Anterior cingulate cortex (tissue), 58 donors: ENCODE data around the gene LCP1.
A peak's percentile ranks its signal among the peaks of the same experiment; 100 is the strongest.

Experiments used
- DNase-seq, 58 donors: peaks; one replicate each; lab custom pipeline; 2025; lab: John Stamatoyannopoulos, UW

The LCP1 gene

DNA sequence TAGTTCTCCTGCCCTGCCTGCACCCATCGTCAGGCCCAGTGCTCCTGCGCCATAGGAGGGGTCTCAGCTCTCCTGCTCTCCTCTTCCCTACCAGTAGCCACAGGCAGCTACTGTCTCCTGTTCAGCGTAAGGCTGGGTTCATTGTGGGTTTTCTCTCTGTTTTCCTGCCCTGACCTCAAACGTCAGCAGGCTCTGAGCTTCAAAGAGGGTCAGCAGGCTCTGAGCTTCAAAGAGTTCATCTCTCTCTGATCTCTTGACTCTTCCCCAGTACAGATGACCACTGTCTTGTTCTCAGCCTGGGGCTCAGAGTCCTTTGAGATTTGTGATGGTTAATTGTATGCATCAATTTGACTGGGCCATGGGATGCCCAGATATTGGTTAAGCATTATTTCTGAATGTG, 72.5 kb downstream of the LCP1 start:
- no peak for DNase-seq

DNA sequence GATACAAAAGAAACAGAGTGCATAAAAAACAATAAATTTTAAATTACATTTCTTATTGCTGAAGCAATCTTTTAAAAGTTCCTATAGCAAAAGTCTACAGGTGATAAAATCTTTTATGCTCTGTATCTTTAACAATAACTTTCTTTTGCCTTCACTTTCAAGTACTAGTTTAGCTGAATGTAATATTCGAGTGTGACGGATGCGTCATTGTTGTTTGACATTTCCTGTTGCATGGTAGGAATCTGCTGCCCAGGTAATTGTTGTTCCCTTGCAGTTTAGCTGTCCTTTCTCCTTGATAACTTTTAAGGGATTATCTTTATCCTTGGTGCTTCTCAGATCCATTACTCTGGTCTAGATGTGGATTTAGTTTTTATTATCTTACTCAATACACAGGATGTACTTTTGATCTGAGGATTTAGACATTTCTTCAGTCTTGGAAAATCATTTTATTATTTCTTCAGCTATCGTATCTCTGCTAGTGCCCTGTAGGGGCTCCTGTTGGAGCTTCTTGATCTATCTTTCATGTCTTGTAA, 75.1 kb downstream of the LCP1 start:
- DNase-seq, result no peak

DNA sequence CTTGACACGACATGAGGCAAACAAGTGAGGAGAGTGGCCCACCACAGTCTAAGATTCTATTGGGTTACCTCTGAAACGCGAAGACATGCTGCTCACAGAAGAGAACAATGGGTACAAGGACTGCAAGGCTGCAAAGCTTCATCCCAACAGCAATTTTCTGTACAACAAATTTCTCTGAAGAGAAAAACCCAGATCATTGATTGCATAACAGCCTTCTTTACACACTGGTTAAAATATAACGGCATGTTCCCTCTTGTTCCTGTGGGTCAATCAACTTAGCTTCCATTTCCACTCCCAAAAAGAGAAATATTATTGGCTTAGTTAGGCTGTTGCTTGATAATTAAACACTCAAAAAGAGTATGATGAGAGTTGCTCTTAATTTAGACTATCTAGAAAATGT, 77.1 kb downstream of the LCP1 start, which contains the start of gene CPB2:
Gene CPB2, minus strand, starts transcription at position 166 of the 400 bp plus-strand sequence. Its CDS starts 24 bp downstream, at position 142.
- no peak for DNase-seq

DNA sequence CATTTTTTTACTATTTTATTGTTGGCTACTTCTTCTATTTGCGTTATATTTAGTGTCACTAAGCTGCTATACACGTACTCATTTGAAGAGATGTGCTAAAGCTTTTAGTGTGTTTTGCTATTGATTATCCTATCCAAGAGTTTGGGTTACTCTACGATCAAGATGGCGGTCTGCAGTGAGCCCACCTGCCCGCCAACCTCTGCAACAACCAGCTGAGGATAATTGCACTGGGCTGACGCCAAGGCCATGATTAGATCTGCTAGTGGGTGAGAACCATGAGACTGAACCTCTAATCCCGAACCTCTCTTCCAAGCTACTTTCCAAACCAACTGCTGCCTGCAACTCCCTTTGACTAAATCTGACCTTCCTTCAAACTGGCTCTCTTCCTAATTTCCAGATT, 78.9 kb downstream of the LCP1 start:
- DNase-seq, result no peak

DNA sequence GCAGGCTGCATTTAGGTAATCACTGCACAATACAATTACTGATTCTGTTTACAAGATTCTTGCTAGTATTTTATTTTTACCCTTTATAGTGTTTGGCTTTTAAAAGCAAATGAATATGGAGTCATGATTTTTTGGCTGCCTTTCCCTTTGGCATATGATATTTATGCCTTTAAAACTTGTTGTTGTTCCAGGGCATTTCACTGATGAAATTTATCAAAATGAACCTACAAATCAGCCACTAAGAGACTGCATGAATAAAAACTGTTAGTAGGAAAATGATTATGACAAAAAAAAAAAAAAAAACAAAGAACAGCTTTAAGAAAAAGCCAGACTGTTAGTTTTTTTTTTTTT, 79.7 kb downstream of the LCP1 start:
- DNase-seq, result no peak

DNA sequence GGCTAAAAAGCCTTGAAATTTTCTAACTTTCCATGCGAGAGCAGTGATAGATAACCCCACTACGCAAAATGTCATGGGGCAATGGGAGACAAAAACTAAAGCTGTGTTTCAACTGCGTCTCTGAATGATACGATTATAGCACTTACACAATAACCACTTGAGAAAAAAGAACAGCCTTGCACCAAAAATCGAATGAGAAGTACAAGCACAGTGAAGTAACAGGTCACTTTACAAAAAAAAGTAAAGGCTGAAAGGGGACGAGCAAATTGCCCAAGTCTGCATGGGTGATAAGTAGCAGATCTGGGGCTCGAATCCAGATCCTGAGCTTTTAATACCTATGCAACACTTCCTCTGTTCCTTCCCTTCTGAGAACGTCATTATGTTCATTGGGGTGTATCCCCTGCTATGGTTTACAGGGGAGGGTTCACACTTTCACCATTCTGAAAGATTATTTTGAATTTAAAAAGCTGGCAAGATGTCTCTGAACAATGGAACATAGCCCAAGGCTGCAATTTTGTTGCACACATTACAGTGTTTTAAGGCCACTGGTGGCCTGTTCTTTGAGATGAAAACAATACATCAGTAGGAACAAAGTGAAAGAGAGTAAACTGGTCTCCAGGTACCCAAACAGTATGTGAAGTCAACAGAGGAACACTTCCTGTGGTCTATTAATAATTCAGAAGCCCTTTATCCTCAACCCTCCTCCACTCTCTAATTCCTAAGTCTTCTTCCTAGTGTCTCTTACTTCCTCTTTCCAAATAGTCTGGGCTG, 80.3 kb downstream of the LCP1 start:
- DNase-seq, result no peak

DNA sequence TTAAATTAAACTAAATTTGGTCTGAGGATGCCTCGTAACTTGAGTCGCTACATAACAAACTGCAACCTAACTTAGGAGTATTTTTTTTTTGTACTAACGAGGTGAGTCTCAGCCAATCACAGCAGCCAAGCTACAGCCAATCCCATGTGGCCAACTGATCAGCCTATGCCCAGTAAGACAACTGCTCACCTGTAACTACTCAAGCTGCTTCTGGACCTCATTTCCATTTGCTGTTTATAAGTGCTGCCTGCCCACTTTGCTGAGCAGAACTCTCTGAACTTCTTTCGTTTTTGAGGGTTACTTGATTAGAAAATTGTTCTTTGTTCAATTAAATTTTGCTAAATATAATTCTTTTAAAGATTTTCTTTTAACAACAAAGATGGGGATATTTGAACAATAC, 81.0 kb downstream of the LCP1 start:
- no peak for DNase-seq

DNA sequence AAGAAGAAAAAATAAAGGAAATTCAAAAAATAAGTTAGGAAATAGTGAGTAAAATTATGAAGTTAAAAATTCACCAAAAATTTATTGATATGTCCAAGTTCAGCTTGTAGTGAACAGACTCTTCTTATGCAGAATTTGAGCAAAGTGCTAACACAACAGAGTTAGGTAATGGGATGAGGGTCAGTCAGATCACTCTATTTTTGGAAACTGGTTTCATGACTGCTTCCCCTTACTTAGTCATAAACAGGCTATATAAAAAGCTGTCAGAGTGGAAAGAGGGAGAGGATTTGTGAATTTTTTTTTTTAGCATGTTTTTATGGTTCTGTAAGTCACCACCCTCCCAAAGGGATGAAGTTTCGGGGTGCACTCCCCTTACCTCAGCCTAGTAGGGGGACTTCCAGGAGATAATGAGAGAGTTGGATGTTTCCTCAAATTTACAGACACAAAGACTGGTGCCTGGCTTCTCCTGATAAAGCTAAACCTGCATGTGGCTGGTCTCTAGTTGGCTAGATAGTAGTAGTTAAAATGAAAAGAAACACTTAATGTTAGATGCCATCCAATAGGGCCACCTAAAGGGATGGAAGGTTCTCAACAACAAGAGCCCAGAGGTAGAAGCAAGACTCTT, 81.7 kb downstream of the LCP1 start:
- no peak for DNase-seq

DNA sequence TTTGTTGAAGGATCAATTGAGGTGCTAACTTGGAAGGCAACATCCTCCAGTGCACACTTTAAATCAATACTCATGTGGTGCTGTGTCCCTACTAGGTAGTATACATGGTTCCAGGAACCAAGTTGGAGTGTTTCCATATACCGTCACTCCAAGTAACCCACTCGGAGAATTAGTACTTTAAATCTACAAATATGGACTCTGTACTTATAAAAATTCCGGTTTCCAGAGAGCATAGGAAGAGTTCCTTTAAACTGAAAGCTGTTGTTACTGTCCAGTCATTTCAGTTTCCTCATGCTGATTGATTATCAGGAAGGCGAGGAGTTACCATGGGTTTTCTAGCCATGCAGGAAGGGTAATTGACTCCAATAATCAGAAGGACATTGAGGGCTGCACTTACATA, 84.3 kb downstream of the LCP1 start:
- no peak for DNase-seq

DNA sequence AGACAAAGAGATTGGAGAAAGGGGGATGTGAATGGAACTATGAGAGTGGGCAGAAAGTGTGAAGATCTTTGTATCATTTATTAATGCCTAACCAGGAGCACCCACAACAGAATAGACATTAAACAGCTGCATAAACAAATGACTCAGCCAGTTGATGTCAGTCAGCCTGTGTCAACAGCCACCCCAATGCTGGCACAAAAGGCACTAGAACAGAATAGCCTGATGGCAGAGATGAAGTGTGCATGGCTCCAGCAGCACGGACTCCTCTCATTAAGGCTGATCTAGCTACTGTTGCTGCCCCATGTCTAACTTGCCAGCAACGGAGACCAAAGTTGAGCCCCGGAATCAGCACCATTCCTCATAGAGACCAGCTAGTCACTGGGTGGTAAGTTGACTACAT, 85.0 kb downstream of the LCP1 start:
- peak in 28 of 58 donors; percentile 1 to 68 (median 37) for DNase-seq

DNA sequence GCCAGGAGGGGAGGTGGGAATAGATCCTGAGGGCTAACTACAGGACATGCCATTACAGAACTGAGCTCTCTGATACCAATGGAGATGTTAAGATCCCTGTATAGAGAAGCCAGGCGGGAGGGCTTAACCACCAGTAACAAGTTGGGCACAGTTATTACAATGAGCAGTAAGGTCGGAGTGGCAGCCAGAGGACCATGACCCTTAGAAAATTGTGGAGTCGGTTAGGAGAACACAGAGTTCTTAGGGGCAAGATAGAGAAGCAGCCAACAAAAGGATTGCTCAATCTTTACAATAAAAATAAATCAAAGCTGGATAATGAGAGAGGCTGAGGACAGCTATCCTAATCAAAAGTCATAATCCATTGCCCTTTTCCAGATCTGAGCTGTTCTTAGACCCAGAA, 87.5 kb downstream of the LCP1 start:
- no peak for DNase-seq

DNA sequence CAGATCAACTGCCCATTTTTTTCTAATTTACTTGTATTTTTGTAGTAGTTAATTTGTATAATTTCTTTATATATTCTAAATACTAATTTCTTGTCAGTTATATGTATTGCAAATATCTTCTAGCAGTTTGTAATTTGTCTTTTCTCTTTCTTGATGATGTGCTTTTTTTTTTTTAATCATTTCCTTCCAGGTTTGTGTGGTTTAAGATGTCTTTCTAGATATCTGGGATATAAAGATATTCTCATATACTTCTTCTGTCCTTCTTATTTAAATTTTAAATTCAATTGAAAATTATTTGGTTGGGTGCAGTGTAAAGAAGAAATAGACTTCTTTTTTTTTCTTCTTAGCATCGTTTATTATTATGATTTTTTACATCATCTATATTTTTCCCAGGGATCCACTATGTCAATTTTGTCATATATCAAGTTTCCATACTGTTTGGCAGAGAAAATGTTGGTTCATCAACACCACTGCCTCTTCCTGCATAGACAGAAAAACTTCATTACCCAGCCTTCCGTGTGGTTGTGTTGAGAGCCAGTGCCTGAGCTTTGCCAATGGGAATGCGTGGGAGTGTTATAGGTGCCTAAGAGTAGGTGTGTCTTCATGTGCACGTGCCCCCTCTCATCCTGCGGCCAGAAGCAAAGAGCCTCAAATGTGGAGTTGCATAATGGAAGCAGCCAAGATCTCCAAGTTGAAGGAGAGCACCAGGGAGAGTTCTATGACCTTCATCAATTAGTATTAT, 93.0 kb downstream of the LCP1 start:
- DNase-seq, result no peak

DNA sequence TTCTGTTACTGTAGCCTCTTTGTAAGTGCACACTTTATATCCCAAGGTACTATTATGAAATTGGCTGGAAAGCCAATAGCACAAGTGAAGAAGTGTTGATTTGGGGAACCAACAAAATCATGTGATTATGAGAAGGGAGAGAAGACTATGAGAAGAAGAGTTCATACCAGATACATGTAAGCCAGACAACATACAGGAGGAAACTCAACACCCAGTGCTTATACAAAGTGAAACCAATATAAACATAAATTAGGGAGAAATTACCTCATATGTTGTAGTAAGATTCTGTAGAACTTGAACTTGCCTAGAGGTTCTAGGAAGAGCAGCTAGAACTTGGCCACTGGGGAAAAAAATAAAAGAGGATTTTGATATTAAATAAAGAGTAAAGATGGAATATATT, 94.5 kb downstream of the LCP1 start:
- no peak for DNase-seq

DNA sequence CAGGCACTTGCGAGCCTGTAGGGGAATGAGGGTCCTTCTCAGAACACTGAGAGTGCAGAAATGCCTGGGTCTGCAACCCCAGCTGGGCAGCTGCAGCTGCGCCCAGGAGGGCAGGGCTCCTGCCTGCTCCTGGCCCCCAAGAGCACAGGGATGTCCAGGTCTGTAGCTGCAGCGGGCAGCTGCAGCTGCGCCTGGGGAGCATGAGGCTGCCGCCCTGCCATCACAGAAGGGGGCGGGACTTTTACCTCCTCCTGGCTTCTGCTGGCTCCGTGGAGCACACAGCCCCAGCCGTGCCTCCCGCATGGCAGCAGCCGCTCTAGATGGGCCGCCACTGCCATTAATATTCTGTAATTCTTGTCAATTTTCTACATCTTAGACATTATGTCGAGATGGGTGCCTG, 95.0 kb downstream of the LCP1 start:
- DNase-seq, result no peak

DNA sequence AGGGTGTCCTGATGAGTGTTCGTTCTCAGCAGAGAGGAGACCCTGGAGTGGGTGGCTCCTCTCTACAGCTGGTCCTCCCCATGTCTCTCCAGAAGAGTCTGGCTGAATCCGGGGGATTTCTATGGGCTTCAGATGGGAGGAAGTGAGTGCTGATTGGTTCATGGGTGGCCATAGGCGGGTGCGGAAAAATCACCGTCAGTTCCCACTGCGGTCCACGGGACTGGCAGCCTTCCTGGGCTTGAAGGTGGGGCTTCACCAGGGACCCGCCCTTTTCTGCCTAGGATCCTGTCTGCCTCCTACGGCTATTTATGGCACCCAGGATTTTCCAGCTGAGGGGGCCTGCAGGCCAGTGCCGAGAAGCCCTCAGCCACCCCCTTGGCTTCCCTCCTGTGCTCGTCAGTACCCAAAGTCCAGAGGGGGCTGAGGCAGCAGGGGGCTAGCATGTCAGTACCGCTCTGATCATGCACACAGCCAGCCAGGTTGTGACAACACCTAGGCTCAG, 95.5 kb downstream of the LCP1 start:
- DNase-seq, result no peak

DNA sequence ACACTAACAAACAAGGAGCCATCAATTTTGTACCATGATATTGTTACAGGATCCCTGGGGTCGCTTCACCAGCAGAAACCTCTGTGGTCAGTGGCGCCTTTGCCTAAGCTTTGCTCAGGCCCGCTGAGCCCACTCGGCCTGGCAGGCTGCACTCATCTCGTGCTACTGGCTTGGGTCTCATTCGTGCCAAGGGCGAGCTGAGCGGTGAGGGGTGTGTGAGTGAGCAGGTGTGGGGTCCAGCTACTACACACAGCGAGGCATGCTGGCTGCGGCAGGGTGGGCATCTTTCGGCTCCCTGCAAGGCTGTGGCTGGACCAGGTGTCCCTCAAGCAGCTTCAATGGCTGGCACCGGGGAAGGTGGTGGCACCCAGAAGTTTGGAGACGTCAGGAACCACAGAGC, 96.2 kb downstream of the LCP1 start:
- DNase-seq, result no peak

DNA sequence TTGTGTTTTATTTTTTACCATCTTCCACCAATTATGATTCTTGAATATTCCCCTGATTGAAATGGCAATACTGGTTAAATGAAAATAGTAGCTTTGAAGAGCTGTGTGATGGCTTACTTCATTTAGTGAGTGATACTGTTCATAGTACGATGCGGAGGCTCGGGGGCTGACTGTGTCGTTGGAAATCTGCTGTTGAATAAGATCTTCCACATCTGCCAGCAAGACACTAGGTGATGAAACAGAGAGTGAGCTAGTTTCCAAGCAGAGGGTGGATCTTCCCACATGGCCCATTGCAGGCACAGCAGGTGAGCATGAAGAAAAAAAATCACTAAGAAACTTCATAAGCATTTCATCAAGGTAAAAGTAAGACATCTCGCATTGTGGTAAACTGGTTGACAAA, 99.7 kb downstream of the LCP1 start:
- DNase-seq, result no peak

DNA sequence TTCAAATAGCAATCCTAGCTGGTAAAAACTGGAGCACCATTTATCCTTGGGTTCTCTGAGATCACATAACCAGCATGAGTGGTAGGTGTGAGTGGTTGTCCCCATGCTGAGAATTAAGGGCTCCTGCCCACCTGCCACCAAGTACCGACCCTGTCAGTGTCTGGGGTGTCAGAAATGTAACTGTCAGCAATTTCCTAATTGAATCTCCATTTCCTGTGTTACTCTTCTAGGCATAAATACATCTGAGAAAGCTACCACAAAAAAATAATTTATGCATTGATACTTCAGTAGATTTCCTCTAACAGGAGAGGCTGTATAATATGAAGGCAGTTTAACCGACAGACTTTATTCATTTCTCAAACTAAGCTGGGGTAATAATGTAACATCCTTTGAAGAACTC, 102.2 kb downstream of the LCP1 start:
- no peak for DNase-seq

DNA sequence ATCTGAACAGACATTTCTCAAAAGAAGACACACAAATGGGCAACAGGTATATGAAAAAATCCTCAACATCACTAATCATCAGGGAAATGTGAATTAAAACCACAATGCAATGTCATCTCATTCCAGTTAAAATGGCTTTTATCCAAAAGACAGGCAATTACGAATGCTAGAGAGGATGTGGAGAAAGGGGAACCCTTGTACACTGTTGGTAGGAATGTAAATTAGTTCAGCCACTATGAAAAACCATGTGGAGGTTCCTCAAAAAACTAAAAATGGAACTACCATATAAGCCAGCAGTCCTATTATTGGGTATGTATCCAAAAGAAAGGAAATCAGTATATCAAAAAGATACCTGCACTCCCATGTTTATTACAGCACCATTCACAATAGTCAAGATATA, 104.7 kb downstream of the LCP1 start:
- DNase-seq, result no peak

DNA sequence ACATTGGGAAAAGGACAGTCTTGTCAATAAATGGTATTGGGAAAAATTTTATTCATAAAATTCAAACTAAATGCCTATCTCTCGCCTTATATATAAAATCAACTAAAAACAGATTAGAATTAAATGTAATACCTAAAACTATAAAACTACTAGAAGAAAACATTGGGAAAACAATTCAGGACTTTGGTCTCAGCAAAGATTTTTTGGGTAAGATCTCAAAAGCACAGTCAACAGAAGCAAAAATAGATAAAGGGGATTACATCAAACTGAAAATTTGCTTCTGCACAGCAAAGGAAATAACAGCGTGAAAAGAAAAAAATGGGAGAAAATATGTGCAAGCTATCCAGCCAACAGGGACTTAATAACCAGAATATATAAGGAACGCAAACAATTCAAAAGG, 105.2 kb downstream of the LCP1 start:
- no peak for DNase-seq
